Spleen (tissue), 11 donors: ENCODE data around the gene PARVB. TPM values are rescaled to one million over a fixed set of nuclear protein-coding genes. Genes with fewer than 3 reads are reported as not detected.

Experiments used
- DNase-seq: peaks from one replicate; pipeline ENCODE4 v3.0.0-alpha.2; 2020
- H3K27ac ChIP-seq, 8 donors: fragments of 200-600 bp; sonication (generic) in 7 of 8; 1 replicate in 4 of 8; 2 replicates in 4 of 8; pipeline versions ENCODE4 v1.5.0 to v1.8.0; 2016 to 2021; ENCODE audit warnings: inconsistent platforms in 4 of 8, mild to moderate bottlenecking in 4 of 8, moderate library complexity in 1 of 8
- H3K27me3 ChIP-seq, 7 donors: fragments of 200-600 bp; sonication (generic) in 6 of 7; replicated peaks in 1 of 7; 1 replicate in 4 of 7; 2 replicates in 3 of 7; pipeline versions ENCODE4 v1.5.0 to v1.8.0; 2016 to 2021; ENCODE audit warnings: inconsistent platforms in 3 of 7, mild to moderate bottlenecking in 1 of 7
- H3K36me3 ChIP-seq, 6 donors: fragments of 200-600 bp; sonication (generic) in 5 of 6; 1 replicate in 4 of 6; 2 replicates in 2 of 6; pipeline versions ENCODE4 v1.5.0 to v1.8.0; 2016 to 2021; ENCODE audit warnings: inconsistent platforms in 2 of 6
- H3K4me1 ChIP-seq, 6 donors: fragments of 200-600 bp; sonication (generic) in 5 of 6; 1 replicate in 3 of 6; 2 replicates in 3 of 6; pipeline versions ENCODE4 v1.5.0 to v1.8.0; 2016 to 2021; ENCODE audit warnings: inconsistent platforms in 3 of 6
- H3K4me3 ChIP-seq, 8 donors: fragments of 200-600 bp; sonication (generic) in 7 of 8; 1 replicate in 4 of 8; 2 replicates in 4 of 8; pipeline versions ENCODE4 v1.5.0 to v1.8.0; 2016 to 2021; ENCODE audit warnings: inconsistent platforms in 4 of 8, mild to moderate bottlenecking in 4 of 8, moderate library complexity in 2 of 8
- H3K9me3 ChIP-seq, 8 donors: fragments of 200-600 bp; sonication (generic) in 7 of 8; 1 replicate in 4 of 8; 2 replicates in 4 of 8; pipeline versions ENCODE4 v1.5.0 to v1.8.0; 2016 to 2021; ENCODE audit warnings: inconsistent platforms in 4 of 8
- POLR2A ChIP-seq, 3 donors: fragments of 450-650 bp; IDR thresholded peaks; one replicate each; pipeline ENCODE4 v1.5.1; 2017; ENCODE audit warnings: antibody characterized with exemption in 3 of 3, mild to moderate bottlenecking in 1 of 3
- POLR2AphosphoS5 ChIP-seq, 3 donors: sonication (generic); formaldehyde crosslinking; IDR thresholded peaks; one replicate each; pipeline ENCODE4 v1.5.1; 2017; ENCODE audit warnings: antibody characterized with exemption in 3 of 3
- WGBS, 5 donors: extraction: QIAGEN DNeasy Blood & Tissue Kit in 3 of 5; methylation state at CpG; one replicate each; pipeline versions ENCODE4 v1.1.5 to v1.1.7; 2013 to 2018; 5-methylcytosine and 5-hydroxymethylcytosine counted together
- intact Hi-C: fragments of 100-400 bp; cut with DNase I; formaldehyde crosslinking; loops from one replicate; pipeline ENCODE4 v1.15.0; 2023; ENCODE audit warnings: low total_unique reads
- polyA plus RNA-seq, 3 donors: library from polyadenylated mRNA; stranded (reverse); fragments of 200-250 nt; gene quantifications; one replicate each; pipeline ENCODE4 v1.2.1, GENCODE V29; 2013
- total RNA-seq, 7 donors: library from RNA; depleted of rRNA in 3 of 7; stranded (reverse); fragments of >200 nt in 3 of 7; fragmentation: NEBNext Ultra II Directional in 4 of 7; extraction: Animal tissue kit (Norgen Biotek cat#: 25700) in 4 of 7; gene quantifications; one replicate each; pipeline versions ENCODE4 v1.1.0 to v1.2.1, GENCODE V29; 2016 to 2021
- TF ChIP-seq, protein P1 (sequence below), 11 experiments: fragments of 200-600 bp in 7 of 11; fragments of 450-650 bp in 4 of 11; sonication (generic) in 4 of 11; IDR thresholded peaks in 8 of 11; conservative IDR thresholded peaks in 3 of 11; 1 replicate in 7 of 11; 2 replicates in 4 of 11; pipeline versions ENCODE4 v1.4.0 to v1.8.0; 2016 to 2021; ENCODE audit warnings: antibody characterized with exemption in 11 of 11, inconsistent platforms in 4 of 11, mild to moderate bottlenecking in 1 of 11
- donor health status: healthy with polysubstance abuse.
- donor health status: DM: no; HTN: no; CAD: no; lungs with moderate emphysema.
- donor health status: DM: no; HTN: no; CAD: no.
- donor health status: Bipolar disorder and iron deficiency.
- donor health status: healthy.
- donor health status: DM: no; HTN: no; CAD: no.
- donor health status: DM: yes; HTN: yes; CAD: no.

The PARVB gene
- total and polyA plus RNA-seq, 10 donors, result 24.0 to 61.9 (median 46.5) TPM

DNA sequence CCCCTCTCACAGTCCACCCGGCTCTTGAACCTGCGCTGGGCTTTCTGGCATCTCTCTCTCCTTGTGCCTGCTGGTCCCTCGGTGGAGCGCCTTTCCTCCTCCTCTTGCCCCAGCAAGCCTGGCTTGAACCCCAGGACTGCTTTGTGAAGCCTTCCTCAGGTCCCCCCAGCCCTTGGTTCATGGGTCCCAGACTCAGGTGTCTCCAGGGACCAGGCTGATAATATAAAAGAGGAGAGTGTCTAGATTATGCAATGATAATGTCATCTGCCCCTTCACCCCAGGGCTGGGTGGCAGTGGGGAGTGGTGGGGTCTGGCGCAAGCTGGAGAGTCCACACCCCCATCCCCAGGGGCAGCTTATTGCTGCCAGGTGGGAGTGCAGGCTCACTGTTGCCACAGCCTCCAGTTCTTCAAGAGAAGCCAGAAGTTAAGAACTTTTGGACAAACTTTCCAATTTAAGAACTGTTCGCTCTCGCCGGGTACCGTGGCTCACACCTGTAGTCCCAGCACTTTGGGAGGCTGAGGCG lies 120.0 kb downstream of the PARVB start:
- WGBS, 5 donors, result 92 to 96% (median 95%) methylated on average over 10 of the region's 10 CpGs
- DNase-seq, result no peak
- intact Hi-C loops, result no loop called here
- Histone ChIP-seq H3K27ac (no peak overlapping the region), H3K4me3 (no peak overlapping the region), H3K9me3 (no peaks in the 10 kb centered on the region), H3K36me3 (peaks cover 0 to 97% (median 15%) of the 10 kb centered on the region in 6 donors), H3K4me1 (no peaks in the 10 kb centered on the region), H3K27me3 (no peaks in the 10 kb centered on the region)
- TF ChIP-seq POLR2AphosphoS5 (IDR thresholded peaks at IDR 0.05) (no peak), POLR2A (IDR thresholded peaks at IDR 0.05) (no peak)
- TF ChIP-seq, protein P1, sequence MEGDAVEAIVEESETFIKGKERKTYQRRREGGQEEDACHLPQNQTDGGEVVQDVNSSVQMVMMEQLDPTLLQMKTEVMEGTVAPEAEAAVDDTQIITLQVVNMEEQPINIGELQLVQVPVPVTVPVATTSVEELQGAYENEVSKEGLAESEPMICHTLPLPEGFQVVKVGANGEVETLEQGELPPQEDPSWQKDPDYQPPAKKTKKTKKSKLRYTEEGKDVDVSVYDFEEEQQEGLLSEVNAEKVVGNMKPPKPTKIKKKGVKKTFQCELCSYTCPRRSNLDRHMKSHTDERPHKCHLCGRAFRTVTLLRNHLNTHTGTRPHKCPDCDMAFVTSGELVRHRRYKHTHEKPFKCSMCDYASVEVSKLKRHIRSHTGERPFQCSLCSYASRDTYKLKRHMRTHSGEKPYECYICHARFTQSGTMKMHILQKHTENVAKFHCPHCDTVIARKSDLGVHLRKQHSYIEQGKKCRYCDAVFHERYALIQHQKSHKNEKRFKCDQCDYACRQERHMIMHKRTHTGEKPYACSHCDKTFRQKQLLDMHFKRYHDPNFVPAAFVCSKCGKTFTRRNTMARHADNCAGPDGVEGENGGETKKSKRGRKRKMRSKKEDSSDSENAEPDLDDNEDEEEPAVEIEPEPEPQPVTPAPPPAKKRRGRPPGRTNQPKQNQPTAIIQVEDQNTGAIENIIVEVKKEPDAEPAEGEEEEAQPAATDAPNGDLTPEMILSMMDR (IDR thresholded peaks at IDR 0.05 in 8 of 11, conservative IDR thresholded peaks at IDR 0.05 in 3 of 11), result no peak

DNA sequence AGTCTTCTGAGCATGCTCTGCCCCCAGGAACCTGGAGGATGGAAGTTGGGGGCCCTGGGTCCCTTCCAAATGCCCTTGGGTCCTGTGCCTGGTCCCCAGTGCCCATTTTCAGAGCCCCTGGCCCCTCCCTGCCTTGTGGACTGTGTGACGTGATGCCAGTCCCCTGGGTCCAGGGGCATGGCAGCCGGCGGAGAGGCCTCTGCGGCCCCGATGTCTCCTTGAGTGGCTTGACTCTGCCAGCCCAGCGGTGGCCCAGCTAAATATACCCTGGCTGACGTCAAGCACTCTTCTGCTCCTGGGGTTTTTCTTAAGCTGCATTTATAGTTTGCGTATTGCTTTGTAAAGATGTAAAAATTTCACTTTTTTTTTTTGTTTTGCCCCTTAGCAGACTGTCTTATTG lies 121.4 kb downstream of the PARVB start:
- H3K27ac ChIP-seq, result no peak overlapping the region
- no peak for DNase-seq
- TF ChIP-seq POLR2AphosphoS5 (IDR thresholded peaks at IDR 0.05), result no peak
- TF ChIP-seq, protein P1 (IDR thresholded peaks at IDR 0.05 in 8 of 11, conservative IDR thresholded peaks at IDR 0.05 in 3 of 11), result no peak
- no peak for TF ChIP-seq POLR2A (IDR thresholded peaks at IDR 0.05)

DNA sequence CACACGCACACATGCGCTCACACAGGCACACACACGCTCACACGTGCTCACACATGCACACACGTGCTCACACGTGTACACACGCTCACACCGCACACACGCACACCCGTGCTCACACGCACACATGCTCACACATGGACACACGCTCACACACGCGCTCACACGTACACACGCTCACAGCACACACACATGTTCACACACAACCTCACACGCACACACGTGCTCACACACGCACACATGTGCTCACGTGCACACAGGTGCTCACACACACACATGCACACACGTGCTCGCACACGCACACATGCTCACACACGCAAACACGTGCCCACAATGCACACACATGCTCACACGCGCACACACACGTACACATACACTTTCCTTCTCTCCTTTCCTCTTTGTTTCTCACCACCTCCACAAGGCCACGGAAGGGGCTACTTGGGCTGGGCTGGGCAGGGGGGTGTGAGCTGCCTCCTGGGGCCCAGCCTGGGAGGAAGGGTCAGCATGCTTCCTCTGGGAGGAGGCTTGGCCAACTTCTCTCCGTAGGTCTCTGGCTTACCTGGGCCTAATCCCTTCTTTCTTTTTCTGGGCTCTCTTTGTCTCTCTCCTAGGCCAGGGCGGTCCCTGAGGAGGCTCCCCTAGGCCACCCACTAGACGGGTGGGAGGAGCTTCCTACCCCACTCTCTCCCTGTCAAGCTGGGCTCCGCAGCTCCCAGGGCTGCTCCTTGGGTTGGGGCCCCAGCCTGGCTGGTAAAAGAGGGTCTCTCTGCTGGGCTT lies 122.2 kb downstream of the PARVB start:
- Histone ChIP-seq H3K9me3 (no peaks in the 10 kb centered on the region), H3K4me1 (no peaks in the 10 kb centered on the region), H3K4me3 (no peak overlapping the region), H3K36me3 (peaks cover 0 to 94% (median 16%) of the 10 kb centered on the region in 6 donors), H3K27ac (no peak overlapping the region), H3K27me3 (no peaks in the 10 kb centered on the region)
- WGBS, 5 donors, result 88 to 96% (median 94%) methylated on average over 33 of the region's 33 CpGs
- no peak for DNase-seq
- intact Hi-C loops, result no loop called here
- TF ChIP-seq POLR2A (IDR thresholded peaks at IDR 0.05) (no peak), POLR2AphosphoS5 (IDR thresholded peaks at IDR 0.05) (no peak)
- TF ChIP-seq, protein P1 (IDR thresholded peaks at IDR 0.05 in 8 of 11, conservative IDR thresholded peaks at IDR 0.05 in 3 of 11), result no peak

More for the DNA sequence above, 121.4 kb downstream of the PARVB start:
- H3K4me1 ChIP-seq, result no peaks in the 10 kb centered on the region
- no peaks in the 10 kb centered on the region for H3K27me3 ChIP-seq
- no peak overlapping the region for H3K4me3 ChIP-seq
- 67 to 92% (median 87%) methylated on average over 8 of the region's 8 CpGs for WGBS, 5 donors
- intact Hi-C loops, result no loop called here
- peaks cover 0 to 97% (median 16%) of the 10 kb centered on the region in 6 donors for H3K36me3 ChIP-seq
- no peaks in the 10 kb centered on the region for H3K9me3 ChIP-seq

DNA sequence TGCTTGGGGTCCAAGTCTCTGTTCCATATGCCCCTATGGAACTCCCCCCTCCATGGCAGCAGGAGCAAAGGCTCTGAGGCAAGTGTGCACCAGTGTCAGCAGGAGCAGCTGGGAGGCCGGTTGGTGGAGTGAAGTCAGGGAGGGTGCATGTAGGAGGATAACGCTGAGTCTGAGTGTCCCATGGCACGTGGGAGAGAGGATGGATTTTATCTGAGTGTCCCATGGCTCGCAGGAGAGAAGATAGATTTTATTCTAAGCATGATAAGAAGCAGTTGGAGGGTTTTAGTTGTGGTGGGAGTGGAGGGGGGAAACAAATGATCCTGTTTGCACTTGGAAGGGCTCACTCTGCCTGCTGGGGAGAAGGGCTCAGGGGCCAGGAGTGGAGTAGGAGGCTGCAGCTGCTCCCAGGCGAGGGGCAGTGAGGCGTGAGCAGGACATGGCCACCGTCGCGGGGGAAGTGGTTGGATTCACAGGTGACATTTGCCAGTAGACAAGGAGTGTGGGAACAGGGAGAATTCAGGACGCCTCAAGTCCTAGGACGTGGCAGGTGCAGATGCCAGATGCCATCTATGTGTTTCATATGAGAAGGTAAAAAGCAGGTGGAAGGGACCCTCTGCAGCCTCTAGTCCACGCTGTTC lies 123.0 kb downstream of the PARVB start:
- intact Hi-C loops, result no loop called here
- no peak overlapping the region for H3K27ac ChIP-seq
- no peaks in the 10 kb centered on the region for H3K9me3 ChIP-seq
- H3K4me1 ChIP-seq, result no peaks in the 10 kb centered on the region
- DNase-seq, result no peak
- H3K27me3 ChIP-seq, result no peaks in the 10 kb centered on the region
- H3K4me3 ChIP-seq, result no peak overlapping the region
- peaks cover 0 to 94% (median 23%) of the 10 kb centered on the region in 6 donors for H3K36me3 ChIP-seq
- TF ChIP-seq POLR2AphosphoS5 (IDR thresholded peaks at IDR 0.05) (no peak), POLR2A (IDR thresholded peaks at IDR 0.05) (no peak)
- TF ChIP-seq, protein P1 (IDR thresholded peaks at IDR 0.05 in 8 of 11, conservative IDR thresholded peaks at IDR 0.05 in 3 of 11), result no peak
- WGBS, 5 donors, result 73 to 89% (median 85%) methylated on average over 12 of the region's 12 CpGs
